Mesenchymal stem cell (in vitro differentiated cells and primary cell): ENCODE measurements around the gene ZNF292.

ENCODE experiments used
- DNase-seq: peaks from one replicate; pipeline ENCODE4 v3.0.0-alpha.2; 2013
- H2AFZ ChIP-seq: one replicate; pipeline ENCODE4 v1.6.1; 2013; ENCODE audit warnings: low read depth, mild to moderate bottlenecking, control low read depth, inconsistent platforms, low read length, moderate library complexity
- H2AK5ac ChIP-seq: 2 replicates; pipeline ENCODE4 v1.6.1; 2013; ENCODE audit warnings: low read length, moderate library complexity, mild to moderate bottlenecking, inconsistent platforms; ENCODE audit not compliant: severe bottlenecking
- H2BK120ac ChIP-seq: one replicate; pipeline ENCODE4 v1.6.1; 2013; ENCODE audit warnings: low read depth, mild to moderate bottlenecking, inconsistent platforms, low read length, moderate library complexity
- H2BK12ac ChIP-seq, 2 experiments: one replicate each; pipeline ENCODE4 v1.6.1; 2013; ENCODE audit warnings: inconsistent platforms in 2 of 2, low read length in 2 of 2, mild to moderate bottlenecking in 2 of 2, moderate library complexity in 2 of 2, control low read depth in 1 of 2
- H2BK15ac ChIP-seq: one replicate; pipeline ENCODE4 v1.6.1; 2013; ENCODE audit warnings: mild to moderate bottlenecking, low read depth, inconsistent platforms; ENCODE audit not compliant: poor library complexity, severe bottlenecking
- H2BK5ac ChIP-seq: 2 replicates; pipeline ENCODE4 v1.6.1; 2013; ENCODE audit warnings: low read depth, mild to moderate bottlenecking, low read length, control low read depth, inconsistent platforms; ENCODE audit not compliant: poor library complexity, severe bottlenecking
- H3K14ac ChIP-seq, 2 experiments: one replicate each; pipeline ENCODE4 v1.6.1; 2013; ENCODE audit warnings: inconsistent platforms in 2 of 2, low read length in 2 of 2, control low read depth in 1 of 2, mild to moderate bottlenecking in 1 of 2, moderate library complexity in 1 of 2
- H3K18ac ChIP-seq, 2 experiments: one replicate each; pipeline ENCODE4 v1.6.1; 2013; ENCODE audit warnings: inconsistent platforms in 2 of 2, low read length in 2 of 2, control low read depth in 1 of 2, low read depth in 1 of 2, mild to moderate bottlenecking in 1 of 2
- H3K23ac ChIP-seq, 2 experiments: one replicate each; pipeline ENCODE4 v1.6.1; 2013; ENCODE audit warnings: inconsistent platforms in 2 of 2, low read length in 2 of 2, mild to moderate bottlenecking in 2 of 2, moderate library complexity in 2 of 2, control low read depth in 1 of 2
- H3K27ac ChIP-seq: 2 replicates; pipeline ENCODE4 v1.5.1; 2013; ENCODE audit warnings: mild to moderate bottlenecking, moderate library complexity, low read length, control low read depth, inconsistent platforms; ENCODE audit not compliant: poor library complexity, severe bottlenecking
- H3K27me3 ChIP-seq, 2 experiments: 2 replicates each; pipeline versions ENCODE4 v1.6.1 to v1.7.0; 2013; ENCODE audit warnings: low read length in 2 of 2, mild to moderate bottlenecking in 2 of 2, moderate library complexity in 2 of 2, control low read depth in 1 of 2, inconsistent platforms in 1 of 2; ENCODE audit not compliant: control insufficient read depth in 1 of 2, insufficient read depth in 1 of 2
- H3K36me3 ChIP-seq, 2 experiments: 2 replicates each; pipeline versions ENCODE4 v1.6.1 to v1.7.0; 2013; ENCODE audit warnings: low read length in 2 of 2, control low read depth in 1 of 2, inconsistent platforms in 1 of 2, low read depth in 1 of 2, mild to moderate bottlenecking in 1 of 2; ENCODE audit not compliant: insufficient read depth in 2 of 2, control insufficient read depth in 1 of 2
- H3K4ac ChIP-seq, 2 experiments: one replicate each; pipeline ENCODE4 v1.6.1; 2013; ENCODE audit warnings: inconsistent platforms in 2 of 2, low read length in 2 of 2, mild to moderate bottlenecking in 2 of 2, moderate library complexity in 2 of 2, control low read depth in 1 of 2, low read depth in 1 of 2
- H3K4me1 ChIP-seq: 2 replicates; pipeline ENCODE4 v1.6.1; 2013; ENCODE audit warnings: low read depth, low read length, control low read depth; ENCODE audit not compliant: control insufficient read depth, insufficient read depth
- H3K4me2 ChIP-seq: 2 replicates; pipeline ENCODE4 v1.6.1; 2013; ENCODE audit warnings: low read length, mild to moderate bottlenecking, inconsistent platforms; ENCODE audit not compliant: poor library complexity, severe bottlenecking
- H3K4me3 ChIP-seq, 2 experiments: 2 replicates each; pipeline versions ENCODE4 v1.5.1 to v1.7.0; 2013; ENCODE audit warnings: low read length in 2 of 2, mild to moderate bottlenecking in 2 of 2, control low read depth in 1 of 2, low read depth in 1 of 2; ENCODE audit not compliant: insufficient read depth in 1 of 2
- H3K79me1 ChIP-seq: replicated peaks from 2 replicates; pipeline ENCODE4 v1.6.1; 2013; ENCODE audit warnings: mild to moderate bottlenecking, control low read depth, low read length, inconsistent platforms; ENCODE audit not compliant: poor library complexity, severe bottlenecking
- H3K9ac ChIP-seq: 2 replicates; pipeline ENCODE4 v1.7.0; 2013; ENCODE audit warnings: mild to moderate bottlenecking, low read length, moderate library complexity
- H3K9me3 ChIP-seq: 2 replicates; pipeline ENCODE4 v1.7.0; 2013; ENCODE audit warnings: mild to moderate bottlenecking, low read length; ENCODE audit not compliant: control insufficient read depth
- H4K8ac ChIP-seq: one replicate; pipeline ENCODE4 v1.6.1; 2013; ENCODE audit warnings: inconsistent platforms, mild to moderate bottlenecking, low read length, moderate library complexity
- H4K91ac ChIP-seq: one replicate; pipeline ENCODE4 v1.6.1; 2013; ENCODE audit warnings: mild to moderate bottlenecking, low read length, inconsistent platforms
- WGBS: methylation state at CpG from one replicate; pipeline ENCODE4 v1.1.7; 2013; ENCODE audit warnings: mixed read lengths; 5-methylcytosine and 5-hydroxymethylcytosine counted together

Gene ZNF292

DNA sequence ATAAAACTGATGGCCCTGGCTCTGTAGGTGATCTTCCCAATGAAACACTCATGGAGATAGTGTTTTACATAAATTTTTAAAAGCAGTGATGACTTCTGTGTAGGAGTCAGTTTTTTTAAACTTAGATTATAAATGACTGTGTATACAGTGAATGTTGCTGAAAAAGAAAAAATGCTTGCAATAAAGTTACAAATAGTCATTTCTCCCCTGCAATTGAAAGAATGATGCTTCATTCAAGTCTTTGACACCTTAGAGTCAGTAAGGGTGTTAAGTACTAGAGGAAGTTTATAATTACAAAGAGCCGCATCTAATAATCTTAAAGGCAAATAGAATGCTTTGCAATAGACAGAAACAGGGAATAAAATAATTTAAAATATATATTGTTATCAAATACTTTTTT lies 27.6 kb downstream of the ZNF292 start:
- H3K79me1 ChIP-seq, result peaks cover 25% of the 10 kb centered on the region
- no peak overlapping the region for H3K27ac ChIP-seq
- no peak overlapping the region for H3K4me2 ChIP-seq
- no peak overlapping the region for H4K8ac ChIP-seq
- no peak overlapping the region for H2BK5ac ChIP-seq
- DNase-seq, result no peak
- H2AK5ac ChIP-seq, result no peak overlapping the region
- H3K36me3 ChIP-seq, result peaks cover 21 to 24% of the 10 kb centered on the region in 2 experiments
- no peak overlapping the region for H2BK120ac ChIP-seq
- H3K27me3 ChIP-seq, result no peaks in the 10 kb centered on the region
- H2AFZ ChIP-seq, result no peak overlapping the region
- no peak overlapping the region for H3K4me3 ChIP-seq
- no peak overlapping the region for H3K9ac ChIP-seq
- no peak overlapping the region for H3K18ac ChIP-seq
- H3K14ac ChIP-seq, result no peak overlapping the region
- WGBS, result no CpG with 5 or more reads among the region's 1 CpG
- no peak overlapping the region for H2BK12ac ChIP-seq
- peaks cover 6% of the 10 kb centered on the region for H3K4me1 ChIP-seq
- no peaks in the 10 kb centered on the region for H3K9me3 ChIP-seq
- H2BK15ac ChIP-seq, result no peak overlapping the region
- no peak overlapping the region for H4K91ac ChIP-seq
- no peak overlapping the region for H3K23ac ChIP-seq
- H3K4ac ChIP-seq, result no peak overlapping the region

DNA sequence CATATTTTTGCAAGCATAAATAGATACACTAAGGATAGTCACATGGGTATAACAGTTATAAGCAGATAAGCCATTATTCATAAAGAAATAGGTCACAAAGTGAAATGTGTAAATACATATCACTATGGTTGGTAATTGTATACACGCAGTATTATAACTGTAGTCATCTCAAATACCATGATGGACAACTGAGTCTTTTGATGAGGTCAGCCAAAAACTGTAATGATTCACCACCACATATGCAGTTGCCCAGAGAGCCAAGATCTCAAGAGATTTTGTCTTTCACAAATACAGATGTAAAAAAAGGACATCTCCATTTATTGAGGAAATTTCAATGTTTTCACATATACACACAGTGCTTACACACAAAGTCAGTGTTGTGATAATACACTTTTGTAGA lies 28.3 kb downstream of the ZNF292 start:
- 100% methylated on average over 1 of the region's 1 CpG for WGBS

DNA sequence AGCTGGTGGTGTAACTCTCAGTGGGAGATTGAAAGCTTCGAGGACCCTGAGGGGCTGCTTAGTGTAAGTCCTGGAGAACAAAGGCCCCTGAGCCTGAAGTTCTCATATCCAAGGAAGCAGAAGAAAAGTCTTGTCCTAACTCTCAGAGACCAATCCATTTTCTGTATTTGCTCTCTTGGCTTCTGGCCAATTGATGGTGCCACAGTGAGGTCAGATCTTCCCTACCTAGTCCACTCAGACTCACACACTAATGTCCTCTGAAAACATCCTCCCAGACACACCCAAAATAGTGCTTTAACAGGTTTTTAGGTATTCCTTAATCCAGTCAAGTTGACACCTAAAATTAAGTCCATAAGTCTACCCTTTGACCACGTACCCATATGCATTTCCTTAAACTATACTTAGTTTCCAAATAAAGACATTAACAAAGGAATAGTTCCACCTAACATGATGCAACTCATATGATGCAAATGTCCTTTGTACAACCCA lies 29.4 kb downstream of the ZNF292 start:
- Histone ChIP-seq H4K8ac (no peak overlapping the region), H3K9ac (no peak overlapping the region), H3K4ac (no peak overlapping the region), H2BK120ac (no peak overlapping the region), H3K4me2 (no peak overlapping the region), H3K18ac (no peak overlapping the region), H2BK5ac (no peak overlapping the region), H2AFZ (no peak overlapping the region), H3K9me3 (no peaks in the 10 kb centered on the region), H3K4me1 (peaks cover 6% of the 10 kb centered on the region), H2BK12ac (no peak overlapping the region), H2AK5ac (no peak overlapping the region), H3K14ac (no peak overlapping the region), H2BK15ac (no peak overlapping the region), H3K79me1 (peaks cover 25% of the 10 kb centered on the region), H3K4me3 (no peak overlapping the region), H3K23ac (no peak overlapping the region), H4K91ac (no peak overlapping the region), H3K27me3 (no peaks in the 10 kb centered on the region), H3K27ac (no peak overlapping the region), H3K36me3 (peaks cover 20 to 21% of the 10 kb centered on the region in 2 experiments)
- no peak for DNase-seq
- WGBS, result 97% methylated on average over 2 of the region's 2 CpGs

More for the DNA sequence above, 28.3 kb downstream of the ZNF292 start:
- Histone ChIP-seq H3K4me2 (no peak overlapping the region), H3K27me3 (no peaks in the 10 kb centered on the region), H4K8ac (no peak overlapping the region), H3K14ac (no peak overlapping the region), H2BK12ac (no peak overlapping the region), H2AK5ac (no peak overlapping the region), H3K9me3 (no peaks in the 10 kb centered on the region), H3K23ac (no peak overlapping the region), H4K91ac (no peak overlapping the region), H3K9ac (no peak overlapping the region), H3K4ac (no peak overlapping the region), H2AFZ (no peak overlapping the region), H3K4me1 (peaks cover 6% of the 10 kb centered on the region), H3K4me3 (no peak overlapping the region), H3K79me1 (peaks cover 25% of the 10 kb centered on the region), H2BK15ac (no peak overlapping the region), H3K18ac (no peak overlapping the region), H2BK120ac (no peak overlapping the region), H3K36me3 (peaks cover 21 to 24% of the 10 kb centered on the region in 2 experiments), H2BK5ac (no peak overlapping the region), H3K27ac (no peak overlapping the region)
- no peak for DNase-seq

DNA sequence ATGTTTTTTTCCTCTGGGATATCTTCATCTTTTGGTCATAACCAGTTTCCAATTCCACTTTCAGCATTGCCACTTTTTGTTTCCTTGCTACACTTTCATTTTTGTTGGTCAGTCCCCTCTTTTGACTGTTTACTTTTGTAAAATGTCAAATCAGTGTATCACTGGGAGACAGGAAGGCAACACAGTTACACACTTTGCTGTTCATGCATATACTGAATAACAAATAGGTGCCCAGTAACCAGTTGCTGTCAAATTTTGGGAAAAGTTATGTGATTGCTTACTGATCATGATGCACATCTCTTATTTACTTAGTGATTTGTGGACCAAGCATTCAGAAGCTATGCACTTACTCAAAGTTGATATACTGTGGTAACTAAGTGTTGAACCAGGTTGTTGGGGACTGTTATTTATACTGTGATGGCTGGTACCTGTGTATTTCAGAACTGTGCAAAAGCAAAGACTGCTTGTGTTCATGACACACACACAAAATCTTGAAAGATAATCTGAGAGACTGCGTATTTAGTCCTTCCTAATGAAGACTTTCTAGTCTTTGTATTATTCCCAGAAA lies 41.0 kb downstream of the ZNF292 start:
- H3K4me3 ChIP-seq, result no peak overlapping the region
- no peak overlapping the region for H2AK5ac ChIP-seq
- no peak overlapping the region for H3K4me2 ChIP-seq
- no peak overlapping the region for H3K18ac ChIP-seq
- H3K9me3 ChIP-seq, result no peaks in the 10 kb centered on the region
- H2BK12ac ChIP-seq, result no peak overlapping the region
- H4K8ac ChIP-seq, result no peak overlapping the region
- no peak overlapping the region for H3K9ac ChIP-seq
- no CpG with 5 or more reads among the region's 1 CpG for WGBS
- H4K91ac ChIP-seq, result no peak overlapping the region
- H3K27me3 ChIP-seq, result no peaks in the 10 kb centered on the region
- no peak for DNase-seq
- H3K27ac ChIP-seq, result no peak overlapping the region
- peaks cover 9% of the 10 kb centered on the region for H3K79me1 ChIP-seq
- H3K36me3 ChIP-seq, result no peaks in the 10 kb centered on the region
- no peaks in the 10 kb centered on the region for H3K4me1 ChIP-seq
- H2AFZ ChIP-seq, result no peak overlapping the region
- H2BK120ac ChIP-seq, result no peak overlapping the region
- no peak overlapping the region for H3K14ac ChIP-seq
- no peak overlapping the region for H3K4ac ChIP-seq
- H2BK5ac ChIP-seq, result no peak overlapping the region
- H2BK15ac ChIP-seq, result no peak overlapping the region
- no peak overlapping the region for H3K23ac ChIP-seq
